Choroid plexus epithelial cell (primary cell): ENCODE data around the gene TRIM44.
A peak's percentile ranks its signal among the peaks of the same experiment; 100 is the strongest.

Source experiments
- DNase-seq: peaks from one replicate; pipeline ENCODE4 v3.0.0-alpha.2; 2010; ENCODE audit warnings: low read depth
- H3K4me3 ChIP-seq: 2 replicates; pipeline ENCODE4 v1.5.1; 2011; ENCODE audit warnings: low read depth, mild to moderate bottlenecking, control low read depth, low read length, moderate library complexity
- TF ChIP-seq, protein P1 (sequence below): conservative IDR thresholded peaks from 2 replicates; pipeline ENCODE4 v1.5.1; 2011; ENCODE audit warnings: low read depth, mild to moderate bottlenecking, control low read depth, inconsistent platforms, low read length, moderate library complexity

TRIM44 gene

DNA sequence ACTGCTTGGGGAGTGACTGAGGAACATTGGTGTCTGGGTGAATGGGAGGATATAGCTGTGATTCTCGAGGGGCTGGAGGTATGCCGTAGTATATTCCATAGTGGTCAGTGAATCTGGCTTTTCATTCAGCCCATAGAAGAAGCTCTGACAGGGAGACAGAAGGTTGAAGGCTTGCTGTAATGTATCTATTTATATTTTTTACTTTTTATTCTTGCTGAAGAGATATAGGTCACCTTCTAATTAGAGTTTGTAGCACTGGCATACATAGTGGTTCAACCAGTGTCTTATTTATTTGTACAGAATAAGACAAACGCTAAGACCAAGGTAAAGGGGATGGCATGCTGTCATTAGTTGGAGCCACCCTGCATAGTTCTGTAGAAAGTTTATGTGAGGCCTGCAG lies 10.0 kb downstream of the TRIM44 start:
- H3K4me3 ChIP-seq, result no peak overlapping the region
- no peak for DNase-seq
- TF ChIP-seq, protein P1, sequence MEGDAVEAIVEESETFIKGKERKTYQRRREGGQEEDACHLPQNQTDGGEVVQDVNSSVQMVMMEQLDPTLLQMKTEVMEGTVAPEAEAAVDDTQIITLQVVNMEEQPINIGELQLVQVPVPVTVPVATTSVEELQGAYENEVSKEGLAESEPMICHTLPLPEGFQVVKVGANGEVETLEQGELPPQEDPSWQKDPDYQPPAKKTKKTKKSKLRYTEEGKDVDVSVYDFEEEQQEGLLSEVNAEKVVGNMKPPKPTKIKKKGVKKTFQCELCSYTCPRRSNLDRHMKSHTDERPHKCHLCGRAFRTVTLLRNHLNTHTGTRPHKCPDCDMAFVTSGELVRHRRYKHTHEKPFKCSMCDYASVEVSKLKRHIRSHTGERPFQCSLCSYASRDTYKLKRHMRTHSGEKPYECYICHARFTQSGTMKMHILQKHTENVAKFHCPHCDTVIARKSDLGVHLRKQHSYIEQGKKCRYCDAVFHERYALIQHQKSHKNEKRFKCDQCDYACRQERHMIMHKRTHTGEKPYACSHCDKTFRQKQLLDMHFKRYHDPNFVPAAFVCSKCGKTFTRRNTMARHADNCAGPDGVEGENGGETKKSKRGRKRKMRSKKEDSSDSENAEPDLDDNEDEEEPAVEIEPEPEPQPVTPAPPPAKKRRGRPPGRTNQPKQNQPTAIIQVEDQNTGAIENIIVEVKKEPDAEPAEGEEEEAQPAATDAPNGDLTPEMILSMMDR, result no peak

DNA sequence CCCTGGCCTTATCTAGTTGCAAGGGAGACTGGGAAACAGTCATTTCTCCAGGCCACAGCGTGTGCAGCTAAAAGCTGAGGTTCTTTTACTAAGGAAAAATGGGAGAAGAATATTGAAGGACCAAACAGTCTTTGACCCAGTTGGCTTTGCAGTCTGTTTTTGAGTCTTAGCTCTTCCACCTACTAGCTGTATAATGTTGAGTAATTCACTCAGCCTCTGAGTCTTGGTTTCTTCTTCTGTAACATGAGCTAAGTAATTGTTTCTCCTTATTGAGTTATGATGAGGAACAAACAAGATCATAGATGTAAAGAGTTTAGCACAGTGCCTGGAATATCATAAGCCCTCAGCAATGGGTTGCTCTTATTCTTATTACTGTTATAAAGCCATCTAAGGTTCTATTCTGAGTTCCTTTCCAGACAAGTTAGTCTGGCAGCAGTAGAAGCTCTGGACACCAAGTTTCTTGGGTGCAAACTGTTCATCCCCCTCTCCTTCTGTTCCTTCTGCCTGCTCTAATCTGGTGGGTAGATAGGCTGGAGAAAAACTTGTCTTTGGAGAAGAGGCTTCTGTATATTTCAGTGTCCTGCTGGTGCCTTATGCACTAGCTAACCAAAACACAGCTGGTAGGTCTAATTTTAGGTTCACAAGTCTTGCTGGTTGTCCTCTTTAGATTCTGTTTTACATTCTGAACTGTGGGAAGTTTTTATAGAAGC lies 13.5 kb downstream of the TRIM44 start:
- peak; percentile 57 for DNase-seq
- no peak overlapping the region for H3K4me3 ChIP-seq
- TF ChIP-seq, protein P1, result no peak

DNA sequence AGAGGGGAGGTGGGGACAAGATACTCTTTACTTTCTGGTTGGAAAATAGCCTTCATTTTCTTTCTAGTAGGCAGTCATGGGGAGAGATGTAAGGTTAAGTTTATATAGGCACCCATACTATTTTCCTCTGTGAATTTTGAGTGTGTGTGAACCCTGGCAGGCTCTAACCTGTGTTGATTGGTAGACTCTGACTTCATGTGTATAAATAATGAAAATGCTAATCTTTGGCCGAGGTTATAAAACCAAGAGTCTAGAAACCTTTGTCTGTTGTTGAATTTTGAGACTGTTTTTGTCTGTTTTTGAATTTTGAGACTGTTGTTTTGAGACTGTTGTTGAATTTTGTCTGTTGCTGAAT lies 14.0 kb downstream of the TRIM44 start:
- DNase-seq, result no peak
- no peak overlapping the region for H3K4me3 ChIP-seq

DNA sequence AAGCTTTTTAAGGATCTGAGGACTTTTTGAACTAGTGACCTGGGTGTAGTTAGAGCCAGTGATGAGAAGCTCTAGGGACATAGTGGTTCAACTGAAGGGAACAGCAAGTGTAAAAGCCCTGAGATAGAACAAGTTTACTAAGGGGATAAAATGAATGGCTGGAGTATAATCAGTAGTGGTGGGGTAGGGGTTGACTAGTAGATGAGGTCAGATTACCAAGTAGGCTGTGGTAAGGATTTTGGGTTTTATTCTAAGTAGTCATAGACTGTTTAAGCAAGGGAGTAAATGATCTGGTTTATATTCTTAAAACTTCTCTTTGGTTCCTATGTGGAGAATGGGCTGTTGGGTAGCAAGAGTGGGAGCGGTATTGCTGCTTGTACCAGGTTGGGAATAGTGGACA lies 15.3 kb downstream of the TRIM44 start:
- H3K4me3 ChIP-seq, result no peak overlapping the region
- DNase-seq, result no peak
- TF ChIP-seq, protein P1, result no peak

More for the DNA sequence above, 14.0 kb downstream of the TRIM44 start:
- TF ChIP-seq, protein P1, result no peak

DNA sequence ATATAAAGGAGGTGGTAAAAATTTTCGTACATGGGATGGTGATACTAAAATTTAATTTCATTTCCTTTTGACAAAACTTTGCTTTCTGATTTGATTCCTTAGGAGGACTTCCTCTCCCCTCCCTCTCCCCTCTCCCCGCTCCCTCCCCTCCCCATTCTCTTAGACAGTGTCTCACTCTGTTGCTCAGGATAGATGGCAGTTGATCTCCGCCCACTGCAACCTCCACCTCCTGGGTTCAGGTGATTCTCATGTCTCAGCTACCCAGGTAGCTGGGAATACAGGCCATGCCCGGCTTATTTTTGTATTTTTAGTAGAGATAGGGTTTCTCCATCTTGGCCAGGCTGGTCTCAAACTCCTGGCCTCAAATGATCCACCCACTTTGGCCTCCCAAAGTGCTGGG lies 15.9 kb downstream of the TRIM44 start:
- TF ChIP-seq, protein P1, result no peak
- no peak overlapping the region for H3K4me3 ChIP-seq
- no peak for DNase-seq

DNA sequence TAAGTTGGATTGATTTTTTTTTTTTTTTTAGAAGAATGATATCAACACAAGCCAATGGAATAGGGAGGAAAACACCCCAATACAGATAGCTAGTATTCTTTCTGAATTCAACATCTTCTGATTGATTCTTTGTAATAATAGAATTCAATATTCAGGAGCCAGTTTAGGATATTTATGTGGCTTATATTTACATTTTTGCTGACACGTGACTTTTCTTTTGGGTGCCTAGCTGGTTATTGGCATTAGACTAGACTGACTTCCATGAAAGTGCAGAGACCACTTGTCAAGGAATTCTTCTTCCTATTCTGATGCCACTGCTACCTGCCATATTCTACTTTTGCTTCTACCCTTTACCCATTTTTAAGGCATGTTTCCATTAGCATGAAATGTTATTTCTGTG lies 16.4 kb downstream of the TRIM44 start:
- TF ChIP-seq, protein P1, result no peak
- H3K4me3 ChIP-seq, result no peak overlapping the region
- DNase-seq, result no peak

DNA sequence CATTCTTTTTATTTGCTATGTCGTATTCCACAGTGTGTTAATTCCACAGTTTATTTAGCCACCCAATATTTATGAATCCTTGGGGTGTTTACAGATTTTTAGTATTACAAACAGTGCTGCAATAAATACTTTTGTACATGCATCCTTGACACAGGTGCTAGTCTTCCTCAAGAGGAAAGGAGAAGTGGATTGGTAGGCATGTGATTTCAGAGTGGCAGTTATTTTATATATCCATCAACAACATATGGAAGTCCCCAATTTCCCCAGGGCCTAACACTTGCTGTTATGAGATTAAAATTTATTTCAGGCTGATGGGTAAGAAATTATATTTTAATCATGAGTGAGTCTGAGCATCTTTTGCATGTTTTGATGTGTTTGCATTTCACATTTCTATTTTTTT lies 17.9 kb downstream of the TRIM44 start:
- H3K4me3 ChIP-seq, result no peak overlapping the region
- TF ChIP-seq, protein P1, result no peak
- no peak for DNase-seq
